Measurements from ENCODE around the gene LRRC8D.
A peak's percentile ranks its signal among the peaks of the same experiment; 100 is the strongest.

The LRRC8D gene

GRCh38 chr1:89872567-89872966, 51.7 kb downstream of the LRRC8D start:
- no peak for DNase-seq

DNA sequence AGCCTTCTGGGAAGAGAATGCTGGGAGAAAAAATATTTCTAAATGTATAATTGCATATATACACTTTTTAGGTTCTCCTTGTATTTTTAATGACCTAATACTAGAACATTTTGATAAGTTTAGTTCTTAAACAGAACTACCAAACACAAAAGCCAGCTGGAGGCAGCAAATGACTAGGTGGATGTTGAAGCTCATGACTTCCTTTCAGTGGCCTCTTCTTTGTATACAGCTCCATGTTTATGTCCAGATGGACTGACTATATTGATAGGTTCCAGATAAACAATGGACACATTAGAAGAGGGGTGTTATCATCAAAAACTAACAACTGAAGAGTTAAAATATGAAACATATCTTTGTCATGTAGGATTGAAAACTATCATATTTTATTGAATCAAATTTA, 52.5 kb downstream of the LRRC8D start:
- no peak for DNase-seq

GRCh38 chr1:89873770-89874169, 52.9 kb downstream of the LRRC8D start:
- peak; percentile 68 for DNase-seq

- no peak for DNase-seq
Observed at GRCh38 chr1:89876463-89876862, 55.6 kb downstream of the LRRC8D start.

- no peak for DNase-seq
Observed at GRCh38 chr1:89877756-89878155, 56.9 kb downstream of the LRRC8D start.

DNA sequence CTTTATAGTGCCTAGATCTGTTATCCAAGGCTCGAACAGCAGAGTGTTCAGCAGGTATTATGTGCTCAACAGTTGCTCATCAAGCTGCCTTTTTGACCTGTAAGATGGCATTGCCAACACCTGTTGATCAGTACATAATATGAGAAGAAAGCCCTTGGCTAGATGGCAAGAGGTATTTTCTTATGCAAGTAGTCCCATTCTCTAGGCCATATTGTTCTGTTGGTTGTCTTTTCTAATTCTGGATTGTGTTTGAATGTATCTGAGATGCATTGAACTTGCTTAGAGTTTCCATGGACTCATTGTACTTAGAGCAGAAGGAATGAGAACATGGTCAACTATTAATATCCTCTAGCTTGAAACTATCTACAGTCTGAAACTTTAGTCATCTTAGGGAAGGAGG, 57.4 kb downstream of the LRRC8D start:
- DNase-seq = no peak

DNA sequence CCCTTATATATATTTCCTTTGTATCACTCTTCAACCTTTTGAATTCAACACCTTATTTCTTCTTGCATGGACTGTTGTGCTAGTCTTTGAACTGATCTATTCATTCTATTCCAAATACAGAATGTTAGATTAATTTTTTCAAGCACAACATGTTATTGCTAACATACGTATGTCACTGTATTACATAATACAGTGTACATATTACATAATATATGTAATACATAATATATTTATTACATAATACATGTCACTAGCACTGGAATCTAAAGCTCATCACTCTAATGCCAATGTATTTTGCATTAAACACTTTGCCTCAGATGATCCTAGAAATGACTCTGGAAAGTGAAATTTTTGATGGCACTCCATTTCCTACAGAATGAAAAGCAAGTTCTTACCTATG, 59.8 kb downstream of the LRRC8D start:
- no peak for DNase-seq

DNA sequence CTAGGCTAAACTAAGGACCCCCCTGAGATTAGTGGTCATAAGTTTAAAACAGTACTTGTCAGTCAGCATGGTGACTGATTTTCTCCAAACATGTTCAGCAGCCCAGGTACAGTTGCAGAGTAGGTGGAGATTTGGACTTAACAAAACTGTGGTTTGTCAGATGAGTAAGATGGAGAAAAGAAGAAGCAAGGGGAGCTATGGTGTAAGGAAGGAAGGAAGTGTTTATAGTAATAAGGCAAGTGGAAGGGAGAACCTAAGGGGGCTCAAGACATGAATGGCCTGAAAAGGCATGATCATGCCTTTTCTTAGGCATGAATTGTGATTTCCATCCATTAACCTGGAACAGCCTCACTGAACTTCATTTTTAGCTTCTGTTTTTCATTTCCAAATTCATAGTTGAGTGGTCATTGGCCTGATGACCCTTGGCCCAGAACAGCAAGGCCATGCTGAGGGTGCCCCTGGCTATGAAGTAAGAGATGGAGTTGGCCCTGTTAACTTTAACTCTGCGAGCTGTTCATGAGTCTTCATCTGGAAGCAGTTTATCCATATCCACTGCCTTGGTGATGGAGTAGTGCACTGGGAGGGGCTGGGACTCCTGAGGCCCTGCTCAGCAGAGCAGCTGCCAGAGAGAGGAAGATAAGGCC, 60.7 kb downstream of the LRRC8D start:
- DNase-seq = no peak

DNA sequence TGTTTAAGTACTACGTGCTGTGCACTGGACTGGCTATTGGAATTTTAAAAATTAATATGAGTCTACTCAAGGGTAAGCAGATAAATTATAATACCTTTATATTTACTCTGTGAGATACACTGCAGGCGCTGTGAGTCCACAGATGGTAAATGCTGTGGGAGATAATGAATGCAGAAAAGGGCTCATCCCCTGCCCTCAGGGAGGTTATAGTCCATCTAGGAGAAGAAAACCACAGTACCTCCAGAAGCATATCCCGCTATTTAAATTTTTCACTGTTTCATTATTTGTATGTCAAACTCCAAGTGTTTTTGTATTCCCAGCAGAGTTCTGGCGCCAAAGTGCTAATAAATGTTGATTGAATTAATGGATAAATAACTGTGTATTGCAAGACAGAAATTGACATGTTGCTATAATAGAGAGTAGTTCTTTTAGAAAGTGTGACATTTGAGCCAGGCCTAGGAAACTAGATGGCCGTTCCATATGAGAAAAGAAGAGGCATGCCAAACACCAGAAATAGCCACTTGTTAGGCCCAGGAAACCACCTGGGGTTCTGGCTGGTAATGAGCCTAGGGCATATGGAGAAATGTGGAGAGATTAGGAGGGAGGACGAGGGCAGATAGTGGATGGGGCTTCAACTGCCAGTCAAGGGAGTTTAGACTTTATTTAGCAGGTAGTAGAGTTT, 61.7 kb downstream of the LRRC8D start:
- no peak for DNase-seq

- no peak for DNase-seq
Observed at GRCh38 chr1:89883030-89883379, 62.2 kb downstream of the LRRC8D start.

GRCh38 chr1:89884718-89885596, 64.1 kb downstream of the LRRC8D start:
- peak; percentile 60 for DNase-seq

- DNase-seq = no peak
Observed at GRCh38 chr1:89887270-89887669, 66.4 kb downstream of the LRRC8D start.

DNA sequence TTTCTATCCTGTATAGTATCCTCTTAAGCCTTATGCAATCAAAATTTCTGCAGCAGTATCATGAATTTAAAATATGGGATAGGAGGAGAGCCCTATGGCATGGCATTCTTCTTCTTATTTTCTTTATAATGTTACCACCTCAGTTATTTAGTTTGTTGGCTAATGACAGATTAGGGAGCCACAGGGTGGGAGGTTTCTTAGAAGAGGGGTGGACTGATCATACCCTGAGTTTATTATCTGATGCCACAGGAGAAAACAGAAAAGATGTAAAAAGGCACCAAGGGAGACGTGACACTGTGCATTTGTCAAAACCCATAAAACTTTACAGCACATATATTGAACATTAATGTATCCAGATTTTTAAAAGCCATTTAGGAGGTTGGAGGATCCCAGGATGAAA, 66.9 kb downstream of the LRRC8D start:
- no peak for DNase-seq

DNA sequence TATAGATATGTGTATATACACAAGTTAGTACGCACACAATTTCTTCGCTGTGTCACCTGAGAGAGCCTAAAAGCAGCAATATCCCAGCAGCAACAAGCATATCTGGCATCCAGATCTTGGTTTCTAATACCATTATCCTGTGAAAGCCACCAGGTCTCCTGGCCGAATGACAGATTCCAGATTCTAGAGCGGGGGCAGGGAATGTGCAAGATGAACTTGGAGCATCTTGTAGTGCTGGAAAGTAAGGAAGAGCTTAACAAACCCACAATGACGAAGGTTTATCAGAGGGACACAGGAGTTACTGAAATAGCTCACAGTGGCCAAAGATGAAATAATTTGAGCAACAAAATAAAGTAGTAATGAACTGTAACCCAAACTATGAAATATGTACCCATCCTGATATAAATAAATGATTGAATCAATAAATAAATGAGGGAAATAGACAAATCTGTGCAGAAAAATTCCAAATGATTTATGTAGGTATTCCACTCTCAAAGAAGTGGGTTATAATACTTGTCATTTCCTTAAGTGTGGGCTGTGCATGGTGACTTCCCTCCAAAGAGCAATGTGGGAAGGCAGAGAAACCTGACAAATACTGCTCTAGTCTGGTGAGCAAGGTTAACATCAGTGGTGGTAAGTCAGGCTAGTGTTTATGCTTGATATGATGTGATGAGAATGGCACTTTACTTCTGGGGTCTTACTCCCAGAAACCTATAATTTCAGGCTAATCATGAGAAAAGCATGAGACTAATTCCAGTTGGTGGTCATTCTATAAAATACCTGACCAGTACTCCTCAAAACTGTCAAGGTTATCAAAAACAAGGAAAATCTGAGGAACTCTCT, 67.9 kb downstream of the LRRC8D start:
- no peak for DNase-seq

GRCh38 chr1:89889323-89889615, 68.4 kb downstream of the LRRC8D start:
- DNase-seq = no peak

- DNase-seq = peak; percentile 65
Observed at GRCh38 chr1:89890085-89890752, 69.4 kb downstream of the LRRC8D start.

GRCh38 chr1:89892816-89893215, 72.0 kb downstream of the LRRC8D start:
- no peak for DNase-seq

- DNase-seq = peak; percentile 94
Observed at GRCh38 chr1:89894210-89895201, 73.7 kb downstream of the LRRC8D start.

DNA sequence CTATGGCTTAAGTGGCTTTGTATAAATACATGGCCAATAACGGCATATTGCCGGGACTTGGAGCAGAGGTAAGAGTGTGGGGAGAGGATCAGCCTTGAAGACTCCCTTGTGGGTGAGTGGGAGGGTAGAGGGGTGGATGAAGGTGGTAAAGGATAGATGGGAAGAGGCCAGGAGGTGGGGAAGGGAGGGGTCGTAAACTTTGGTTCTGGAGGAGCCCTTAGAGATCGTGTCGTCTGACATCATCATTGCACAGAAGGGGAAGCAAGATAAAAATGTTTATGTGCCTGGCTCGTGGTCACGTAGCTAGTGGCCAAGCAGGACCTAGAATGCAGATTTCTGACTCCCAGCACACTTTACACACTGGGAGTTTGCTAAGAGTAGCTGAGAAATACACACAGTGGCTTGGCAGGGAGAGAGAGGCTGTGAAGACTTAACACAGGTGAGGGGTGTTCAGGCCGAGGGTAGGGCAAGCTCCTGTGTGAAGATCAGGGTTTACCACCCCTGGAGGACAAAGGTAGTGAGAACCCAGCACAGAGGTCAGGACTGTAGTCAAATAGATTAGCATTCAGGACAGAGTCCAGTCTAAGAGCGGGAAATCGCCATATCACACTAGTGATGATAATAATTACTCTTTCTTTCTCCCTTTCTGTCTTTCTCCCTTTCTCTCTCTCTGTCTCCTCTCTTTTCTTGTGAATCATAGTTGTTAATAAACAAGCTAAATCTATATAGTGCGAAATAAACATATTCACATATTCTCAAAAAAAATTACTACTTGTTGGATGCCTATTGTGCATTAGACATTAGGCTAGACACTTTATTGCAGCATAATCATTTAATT, 75.5 kb downstream of the LRRC8D start:
- DNase-seq = no peak

GRCh38 chr1:89897347-89898133, 76.7 kb downstream of the LRRC8D start:
- DNase-seq = no peak

Measured in fibroblast of upper back skin (primary cell).